ENCODE data around the gene BNC2.

DNA sequence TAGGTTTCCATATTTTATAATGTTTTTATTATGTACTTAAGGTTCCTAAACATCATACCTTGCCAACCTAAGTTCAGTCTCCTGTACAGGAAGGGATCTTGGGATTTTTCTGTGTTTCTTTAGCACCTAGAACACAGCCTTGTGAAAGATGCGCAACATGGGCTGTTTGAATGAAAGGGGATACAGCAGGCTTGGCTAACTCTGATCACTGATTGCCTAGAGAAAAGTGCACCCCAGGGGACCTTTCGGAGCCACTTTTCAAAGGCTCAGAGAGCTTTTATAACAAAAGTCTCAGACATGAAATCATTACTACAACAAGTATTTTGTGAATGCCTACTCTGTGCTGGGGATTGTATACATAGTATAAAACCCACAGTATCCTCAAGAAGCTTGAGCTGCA lies 261.6 kb downstream of the BNC2 start:
- TF ChIP-seq ELF4 (IDR thresholded peaks at IDR 0.05) (no peak), FOXM1 (IDR thresholded peaks at IDR 0.05; ENCODE audit: borderline replicate concordance) (no peak)
